Measurements from ENCODE around the gene NFATC1. TPM values are rescaled to one million over a fixed set of nuclear protein-coding genes. Genes with fewer than 3 reads are reported as not detected.
A peak's percentile ranks its signal among the peaks of the same experiment; 100 is the strongest.
"Not testable (repeated sequence)": the region's sequence is repeated elsewhere in the genome, so short reads cannot be mapped to it uniquely, and the experiment has no call there.

The NFATC1 gene
- polyA plus RNA-seq, 1 donor from 2014 or later: 63.2 TPM

- Mint-ChIP-seq H3K9me3 (no peaks in the 10 kb centered on the region), H3K27me3 (no peaks in the 10 kb centered on the region), H3K27ac (peak overlapping the region in 1 of 3 donors; percentile 80), H3K36me3 (no peaks in the 10 kb centered on the region), H3K4me1 (no peaks in the 10 kb centered on the region), H3K4me3 (no peak overlapping the region)
These were observed 81.3 kb downstream of the NFATC1 start for GRCh38 chr18:79476918-79477571.

- Mint-ChIP-seq H3K4me1 (no peaks in the 10 kb centered on the region), H3K27me3 (no peaks in the 10 kb centered on the region), H3K36me3 (no peaks in the 10 kb centered on the region), H3K27ac (peak overlapping the region in 1 of 3 donors; percentile 80), H3K9me3 (no peaks in the 10 kb centered on the region), H3K4me3 (no peak overlapping the region)
These were observed 82.2 kb downstream of the NFATC1 start for GRCh38 chr18:79477711-79478483.

- Mint-ChIP-seq H3K27me3 (no peaks in the 10 kb centered on the region), H3K4me1 (no peaks in the 10 kb centered on the region), H3K4me3 (no peak overlapping the region), H3K27ac (peak overlapping the region in 2 of 3 donors; percentile 27 to 60), H3K9me3 (no peaks in the 10 kb centered on the region), H3K36me3 (no peaks in the 10 kb centered on the region)
These were observed 82.9 kb downstream of the NFATC1 start for GRCh38 chr18:79478484-79479115.

- no peak overlapping the region for H3K4me3 Mint-ChIP-seq
- no peaks in the 10 kb centered on the region for H3K27me3 Mint-ChIP-seq
- H3K36me3 Mint-ChIP-seq: no peaks in the 10 kb centered on the region
- H3K4me1 Mint-ChIP-seq: no peaks in the 10 kb centered on the region
- peak overlapping the region in 2 of 3 donors; percentile 27 to 60 for H3K27ac Mint-ChIP-seq
- H3K9me3 Mint-ChIP-seq: no peaks in the 10 kb centered on the region
These were observed 83.5 kb downstream of the NFATC1 start for GRCh38 chr18:79479116-79479760.

GRCh38 chr18:79479761-79480161, 84.0 kb downstream of the NFATC1 start:
- peak overlapping the region in 1 of 3 donors; percentile 39 for H3K27ac Mint-ChIP-seq
- H3K9me3 Mint-ChIP-seq: no peaks in the 10 kb centered on the region
- no peaks in the 10 kb centered on the region for H3K27me3 Mint-ChIP-seq
- H3K4me1 Mint-ChIP-seq: no peaks in the 10 kb centered on the region
- no peak overlapping the region for H3K4me3 Mint-ChIP-seq
- no peaks in the 10 kb centered on the region for H3K36me3 Mint-ChIP-seq

GRCh38 chr18:79480171-79481045, 84.7 kb downstream of the NFATC1 start:
- Mint-ChIP-seq H3K4me1 (no peaks in the 10 kb centered on the region), H3K9me3 (no peaks in the 10 kb centered on the region), H3K27ac (peak overlapping the region in 1 of 3 donors; percentile 39), H3K27me3 (no peaks in the 10 kb centered on the region), H3K36me3 (no peaks in the 10 kb centered on the region), H3K4me3 (no peak overlapping the region)

GRCh38 chr18:79481046-79481790, 85.5 kb downstream of the NFATC1 start:
- Mint-ChIP-seq H3K4me3 (no peak overlapping the region), H3K9me3 (no peaks in the 10 kb centered on the region), H3K27me3 (no peaks in the 10 kb centered on the region)

GRCh38 chr18:79483393-79483792, 87.7 kb downstream of the NFATC1 start:
- H3K27me3 Mint-ChIP-seq, H3K4me3 Mint-ChIP-seq, H3K27ac Mint-ChIP-seq, H3K9me3 Mint-ChIP-seq, H3K4me1 Mint-ChIP-seq, H3K36me3 Mint-ChIP-seq: not testable (repeated sequence)

More at GRCh38 chr18:79481046-79481790, 85.5 kb downstream of the NFATC1 start:
- H3K27ac Mint-ChIP-seq: no peak overlapping the region
- no peaks in the 10 kb centered on the region for H3K36me3 Mint-ChIP-seq
- no peaks in the 10 kb centered on the region for H3K4me1 Mint-ChIP-seq

GRCh38 chr18:79483971-79484491, 88.3 kb downstream of the NFATC1 start:
- Mint-ChIP-seq H3K36me3 (peaks cover 2% of the 10 kb centered on the region), H3K4me1 (no peaks in the 10 kb centered on the region), H3K9me3 (no peaks in the 10 kb centered on the region), H3K27me3 (no peaks in the 10 kb centered on the region), H3K27ac (peak overlapping the region in 1 of 3 donors; percentile 74), H3K4me3 (no peak overlapping the region)

GRCh38 chr18:79484661-79485621, 89.2 kb downstream of the NFATC1 start:
- Mint-ChIP-seq H3K4me3 (no peak overlapping the region), H3K27ac (peak overlapping the region in 1 of 3 donors; percentile 74), H3K36me3 (peaks cover 2% of the 10 kb centered on the region), H3K4me1 (peaks cover 0 to 2% (median 0%) of the 10 kb centered on the region in 3 donors), H3K27me3 (no peaks in the 10 kb centered on the region), H3K9me3 (no peaks in the 10 kb centered on the region)

- Mint-ChIP-seq H3K27ac (no peak overlapping the region), H3K4me3 (no peak overlapping the region), H3K4me1 (peaks cover 0 to 2% (median 0%) of the 10 kb centered on the region in 3 donors), H3K27me3 (no peaks in the 10 kb centered on the region), H3K9me3 (no peaks in the 10 kb centered on the region), H3K36me3 (peaks cover 2% of the 10 kb centered on the region)
These were observed 90.1 kb downstream of the NFATC1 start for GRCh38 chr18:79485788-79486355.

- peaks cover 2% of the 10 kb centered on the region for H3K36me3 Mint-ChIP-seq
These were observed 90.8 kb downstream of the NFATC1 start for GRCh38 chr18:79486356-79487182.

More at GRCh38 chr18:79486356-79487182, 90.8 kb downstream of the NFATC1 start:
- H3K27me3 Mint-ChIP-seq: no peaks in the 10 kb centered on the region
- no peak overlapping the region for H3K4me3 Mint-ChIP-seq
- H3K4me1 Mint-ChIP-seq: peaks cover 0 to 4% (median 4%) of the 10 kb centered on the region in 3 donors
- no peaks in the 10 kb centered on the region for H3K9me3 Mint-ChIP-seq
- no peak overlapping the region for H3K27ac Mint-ChIP-seq

Data from IgD-negative memory B cell (primary cell).